GM12875 (cell line): Measurements from ENCODE around the gene AGPAT3.

ENCODE experiments used
- H3K4me3 ChIP-seq: one replicate; pipeline ENCODE4 v1.5.1; 2011; ENCODE audit warnings: low read depth, low read length, control low read depth
- TF ChIP-seq, protein P1 (sequence below): IDR thresholded peaks from 2 replicates; pipeline ENCODE4 v1.5.1; 2011; ENCODE audit warnings: low read depth, mild to moderate bottlenecking, control low read depth, inconsistent platforms, low read length, moderate library complexity, borderline replicate concordance; ENCODE audit not compliant: insufficient read depth

Gene AGPAT3

DNA sequence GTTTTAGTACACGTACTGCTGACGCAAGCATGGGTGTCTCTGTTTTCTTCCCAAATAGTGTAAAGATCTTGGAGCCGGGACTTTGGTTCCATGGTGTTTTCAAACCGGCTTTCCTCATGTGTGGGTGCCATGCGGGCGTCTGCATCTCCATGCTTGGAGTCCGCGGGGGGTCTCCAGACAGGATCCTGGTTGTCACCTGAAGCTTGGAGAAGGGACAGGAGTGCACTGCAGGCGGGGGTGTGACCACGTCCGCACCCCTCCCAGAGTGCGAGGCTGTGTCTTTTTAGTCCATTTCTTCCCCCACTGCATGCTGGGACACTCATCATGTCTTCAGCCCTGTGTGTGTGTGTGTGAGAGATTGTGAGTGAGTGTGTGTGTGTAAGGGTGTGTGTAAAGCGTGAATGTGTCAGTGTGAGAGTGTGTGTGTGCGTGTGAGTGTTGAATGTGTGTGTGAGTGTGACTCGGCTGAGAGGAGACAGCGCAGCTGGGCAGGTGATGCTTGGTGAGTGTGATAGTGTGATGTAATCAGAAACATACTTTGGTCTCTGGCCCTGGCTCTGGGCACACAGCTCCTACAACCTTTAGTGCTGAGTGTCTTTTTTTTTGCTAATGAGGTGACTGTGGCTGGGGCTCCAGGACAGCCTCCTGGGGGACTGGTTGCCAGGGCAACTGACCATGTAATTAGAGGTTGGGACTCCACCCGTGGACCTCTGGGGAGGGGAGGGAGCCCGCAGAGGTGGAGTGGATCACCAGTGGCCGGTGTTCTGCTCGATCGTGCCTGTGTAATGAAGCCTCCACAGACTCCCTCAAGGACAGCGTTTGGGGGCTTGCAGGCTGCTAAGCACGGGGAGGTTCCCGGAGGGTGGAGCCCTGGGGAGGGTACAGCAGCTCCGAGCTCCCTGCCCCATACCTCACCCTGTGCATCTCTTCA, 55.1 kb downstream of the AGPAT3 start:
- H3K4me3 ChIP-seq = no peak overlapping the region
- TF ChIP-seq, protein P1, sequence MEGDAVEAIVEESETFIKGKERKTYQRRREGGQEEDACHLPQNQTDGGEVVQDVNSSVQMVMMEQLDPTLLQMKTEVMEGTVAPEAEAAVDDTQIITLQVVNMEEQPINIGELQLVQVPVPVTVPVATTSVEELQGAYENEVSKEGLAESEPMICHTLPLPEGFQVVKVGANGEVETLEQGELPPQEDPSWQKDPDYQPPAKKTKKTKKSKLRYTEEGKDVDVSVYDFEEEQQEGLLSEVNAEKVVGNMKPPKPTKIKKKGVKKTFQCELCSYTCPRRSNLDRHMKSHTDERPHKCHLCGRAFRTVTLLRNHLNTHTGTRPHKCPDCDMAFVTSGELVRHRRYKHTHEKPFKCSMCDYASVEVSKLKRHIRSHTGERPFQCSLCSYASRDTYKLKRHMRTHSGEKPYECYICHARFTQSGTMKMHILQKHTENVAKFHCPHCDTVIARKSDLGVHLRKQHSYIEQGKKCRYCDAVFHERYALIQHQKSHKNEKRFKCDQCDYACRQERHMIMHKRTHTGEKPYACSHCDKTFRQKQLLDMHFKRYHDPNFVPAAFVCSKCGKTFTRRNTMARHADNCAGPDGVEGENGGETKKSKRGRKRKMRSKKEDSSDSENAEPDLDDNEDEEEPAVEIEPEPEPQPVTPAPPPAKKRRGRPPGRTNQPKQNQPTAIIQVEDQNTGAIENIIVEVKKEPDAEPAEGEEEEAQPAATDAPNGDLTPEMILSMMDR = no peak

DNA sequence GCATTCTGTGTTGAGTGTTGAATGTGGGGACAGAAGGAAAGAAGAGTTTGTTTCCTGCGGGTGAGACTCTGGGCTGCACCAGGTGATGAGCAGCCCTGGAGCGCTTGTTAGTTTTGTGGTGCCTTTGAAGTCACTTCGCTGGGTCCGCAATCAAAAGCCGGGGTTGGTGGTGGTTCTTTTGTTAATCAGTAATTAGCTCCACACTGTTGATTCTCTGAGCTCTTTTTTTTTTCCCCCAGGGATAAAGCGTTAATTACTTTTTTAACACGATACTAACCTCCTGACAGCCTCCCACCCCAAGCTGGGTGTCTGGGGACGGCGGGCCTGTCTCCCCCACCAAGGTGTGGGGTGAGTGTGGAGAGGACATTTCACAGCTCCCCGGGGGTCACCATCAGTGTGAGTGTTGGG, 56.6 kb downstream of the AGPAT3 start:
- H3K4me3 ChIP-seq = no peak overlapping the region
- TF ChIP-seq, protein P1 = no peak

GRCh38 chr21:43921979-43922945, 57.2 kb downstream of the AGPAT3 start:
- H3K4me3 ChIP-seq = no peak overlapping the region
- TF ChIP-seq, protein P1 = no peak

- no peak overlapping the region for H3K4me3 ChIP-seq
- TF ChIP-seq, protein P1 = no peak
Measured at GRCh38 chr21:43922949-43923348, 57.9 kb downstream of the AGPAT3 start.

DNA sequence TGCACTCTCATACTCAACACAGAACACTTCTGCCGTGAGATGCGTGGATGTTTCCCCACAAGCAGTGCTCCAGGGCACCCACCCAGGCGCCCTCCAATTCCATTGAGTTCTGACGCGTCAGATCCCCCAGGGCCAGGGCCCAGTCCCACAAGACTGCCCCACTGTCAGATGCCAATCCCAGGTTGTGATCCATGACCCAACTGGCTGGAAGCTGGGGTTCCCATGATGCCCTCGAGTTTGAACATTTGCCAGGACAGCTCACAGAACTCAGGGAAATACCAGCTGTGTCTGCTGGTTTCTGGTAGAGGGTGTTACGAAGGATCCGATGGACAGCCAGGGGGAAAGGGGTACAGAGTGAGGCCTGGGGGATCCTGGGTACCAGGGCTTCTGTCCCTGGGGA, 58.4 kb downstream of the AGPAT3 start:
- TF ChIP-seq, protein P1 = no peak
- H3K4me3 ChIP-seq = no peak overlapping the region

GRCh38 chr21:43924421-43925095, 59.5 kb downstream of the AGPAT3 start:
- TF ChIP-seq, protein P1 = no peak
- no peak overlapping the region for H3K4me3 ChIP-seq
